Neuronal stem cell (in vitro differentiated cells): ENCODE results near the gene MAST4.

Source experiments
- DNase-seq: peaks from one replicate; pipeline ENCODE4 v3.0.0-alpha.2; 2013; ENCODE audit warnings: low spot score
- H2AFZ ChIP-seq: one replicate; pipeline ENCODE4 v1.6.1; 2013; ENCODE audit warnings: mild to moderate bottlenecking, low read length, inconsistent platforms
- H2AK5ac ChIP-seq: 2 replicates; pipeline ENCODE4 v1.6.1; 2013; ENCODE audit warnings: low read depth, mild to moderate bottlenecking, inconsistent platforms, low read length, moderate library complexity, mixed read lengths
- H2BK120ac ChIP-seq: 2 replicates; pipeline ENCODE4 v1.6.1; 2013; ENCODE audit warnings: low read depth, mild to moderate bottlenecking, inconsistent platforms, low read length, moderate library complexity, mixed read lengths
- H2BK12ac ChIP-seq: one replicate; pipeline ENCODE4 v1.6.1; 2013; ENCODE audit warnings: low read length, inconsistent platforms
- H2BK15ac ChIP-seq: 2 replicates; pipeline ENCODE4 v1.6.1; 2013; ENCODE audit warnings: mild to moderate bottlenecking, low read length, inconsistent platforms, mixed read lengths
- H2BK5ac ChIP-seq: one replicate; pipeline ENCODE4 v1.6.1; 2013; ENCODE audit warnings: inconsistent platforms, mild to moderate bottlenecking, low read length, moderate library complexity
- H3K14ac ChIP-seq: one replicate; pipeline ENCODE4 v1.6.1; 2013; ENCODE audit warnings: low read length, inconsistent platforms
- H3K18ac ChIP-seq: 2 replicates; pipeline ENCODE4 v1.6.1; 2013; ENCODE audit warnings: low read length, inconsistent platforms
- H3K23ac ChIP-seq: 2 replicates; pipeline ENCODE4 v1.6.1; 2013; ENCODE audit warnings: low read depth, mild to moderate bottlenecking, mixed read lengths, low read length, inconsistent platforms; ENCODE audit not compliant: poor library complexity
- H3K27ac ChIP-seq: replicated peaks from 3 replicates; pipeline ENCODE4 v1.5.1; 2013; ENCODE audit warnings: low read length, inconsistent platforms
- H3K27me3 ChIP-seq, 3 experiments: 2 replicates each; pipeline ENCODE4 v1.6.1; 2013; ENCODE audit warnings: low read length in 3 of 3, mild to moderate bottlenecking in 2 of 3, inconsistent platforms in 1 of 3, low read depth in 1 of 3, mixed read lengths in 1 of 3, moderate library complexity in 1 of 3; ENCODE audit not compliant: control insufficient read depth in 3 of 3, insufficient read depth in 3 of 3
- H3K36me3 ChIP-seq, 2 donors: replicated peaks in 1 of 2; 2 replicates each; pipeline ENCODE4 v1.6.1; 2013; ENCODE audit warnings: low read length in 2 of 2; ENCODE audit not compliant: control insufficient read depth in 2 of 2, insufficient read depth in 2 of 2
- H3K4ac ChIP-seq: 2 replicates; pipeline ENCODE4 v1.6.1; 2013; ENCODE audit warnings: inconsistent platforms, mild to moderate bottlenecking, low read length, moderate library complexity
- H3K4me1 ChIP-seq, 2 donors: 1 replicate in 1 of 2; 2 replicates in 1 of 2; pipeline ENCODE4 v1.6.1; 2013; ENCODE audit warnings: low read length in 2 of 2, low read depth in 1 of 2; ENCODE audit not compliant: control insufficient read depth in 2 of 2, insufficient read depth in 1 of 2
- H3K4me2 ChIP-seq: one replicate; pipeline ENCODE4 v1.6.1; 2013; ENCODE audit warnings: mild to moderate bottlenecking, low read length, inconsistent platforms; ENCODE audit not compliant: insufficient read depth, poor library complexity, severe bottlenecking
- H3K4me3 ChIP-seq, 2 donors: 2 replicates each; pipeline ENCODE4 v1.5.1; 2013; ENCODE audit warnings: low read length in 2 of 2, mild to moderate bottlenecking in 2 of 2, inconsistent platforms in 1 of 2, moderate library complexity in 1 of 2
- H3K79me1 ChIP-seq: one replicate; pipeline ENCODE4 v1.6.1; 2013; ENCODE audit warnings: low read depth, mild to moderate bottlenecking, inconsistent platforms, low read length, moderate library complexity
- H3K9ac ChIP-seq: one replicate; pipeline ENCODE4 v1.6.1; 2013; ENCODE audit warnings: mild to moderate bottlenecking, low read depth, low read length, inconsistent platforms; ENCODE audit not compliant: poor library complexity
- H3K9me3 ChIP-seq, 2 donors: replicated peaks in 1 of 2; 2 replicates each; pipeline versions ENCODE3 to v1.6.1; 2013; ENCODE audit warnings: low read length in 2 of 2, mild to moderate bottlenecking in 2 of 2, inconsistent platforms in 1 of 2, low read depth in 1 of 2, mixed read lengths in 1 of 2, moderate library complexity in 1 of 2; ENCODE audit not compliant: control insufficient read depth in 2 of 2, insufficient read depth in 1 of 2
- H4K8ac ChIP-seq: one replicate; pipeline ENCODE4 v1.6.1; 2013; ENCODE audit warnings: low read depth, mild to moderate bottlenecking, inconsistent platforms, low read length, moderate library complexity
- H4K91ac ChIP-seq: one replicate; pipeline ENCODE4 v1.6.1; 2013; ENCODE audit warnings: low read length, low read depth, mild to moderate bottlenecking, inconsistent platforms; ENCODE audit not compliant: poor library complexity
- WGBS, 2 donors: extraction: QIAGEN DNeasy Blood & Tissue Kit; methylation state at CpG; one replicate each; pipeline ENCODE4 v1.1.7; 2013; ENCODE audit warnings: missing lambda C conversion rate in 2 of 2, mixed read lengths in 1 of 2; ENCODE audit not compliant: insufficient read length in 2 of 2, insufficient replicate concordance in 1 of 2; ENCODE audit errors: extremely low coverage in 2 of 2; 5-methylcytosine and 5-hydroxymethylcytosine counted together

The MAST4 gene

GRCh38 chr5:66609615-66610014 is 13.4 kb downstream of the MAST4 start:
- DNase-seq: no peak
- no peak overlapping the region for H4K8ac ChIP-seq
- no peaks in the 10 kb centered on the region for H3K36me3 ChIP-seq
- H3K27ac ChIP-seq: no peak overlapping the region
- H3K4me1 ChIP-seq: peaks cover 0 to 4% of the 10 kb centered on the region in 2 donors
- H2BK5ac ChIP-seq: no peak overlapping the region
- no peak overlapping the region for H2BK15ac ChIP-seq
- H3K79me1 ChIP-seq: no peaks in the 10 kb centered on the region
- H3K4me2 ChIP-seq: no peak overlapping the region
- no peak overlapping the region for H2BK120ac ChIP-seq
- H4K91ac ChIP-seq: no peak overlapping the region
- no peak overlapping the region for H3K9ac ChIP-seq
- H2AK5ac ChIP-seq: no peak overlapping the region
- no peak overlapping the region for H3K4ac ChIP-seq
- H3K14ac ChIP-seq: no peak overlapping the region
- no peaks in the 10 kb centered on the region for H3K9me3 ChIP-seq
- no peak overlapping the region for H2BK12ac ChIP-seq
- H3K27me3 ChIP-seq: no peaks in the 10 kb centered on the region
- H3K18ac ChIP-seq: no peak overlapping the region
- H3K4me3 ChIP-seq: no peak overlapping the region
- no peak overlapping the region for H3K23ac ChIP-seq
- no peak overlapping the region for H2AFZ ChIP-seq

- H2BK120ac ChIP-seq: no peak overlapping the region
- H2BK12ac ChIP-seq: no peak overlapping the region
- H3K4me1 ChIP-seq: peaks cover 0 to 6% of the 10 kb centered on the region in 2 donors
- no peak overlapping the region for H2BK15ac ChIP-seq
- H3K4me2 ChIP-seq: no peak overlapping the region
- no peak overlapping the region for H2AK5ac ChIP-seq
- no peak overlapping the region for H4K8ac ChIP-seq
- WGBS, 2 donors: no CpG with 5 or more reads among the region's 5 CpGs
- no peaks in the 10 kb centered on the region for H3K36me3 ChIP-seq
- no peak overlapping the region for H3K18ac ChIP-seq
- H3K9ac ChIP-seq: no peak overlapping the region
- H3K4ac ChIP-seq: no peak overlapping the region
- no peaks in the 10 kb centered on the region for H3K9me3 ChIP-seq
- H3K23ac ChIP-seq: no peak overlapping the region
- H2BK5ac ChIP-seq: no peak overlapping the region
- H3K14ac ChIP-seq: no peak overlapping the region
- no peak for DNase-seq
- H2AFZ ChIP-seq: no peak overlapping the region
- no peaks in the 10 kb centered on the region for H3K79me1 ChIP-seq
- H4K91ac ChIP-seq: no peak overlapping the region
- H3K4me3 ChIP-seq: no peak overlapping the region
- no peak overlapping the region for H3K27ac ChIP-seq
- H3K27me3 ChIP-seq: no peaks in the 10 kb centered on the region
These were observed 16.0 kb downstream of the MAST4 start for GRCh38 chr5:66612226-66612625.

DNA sequence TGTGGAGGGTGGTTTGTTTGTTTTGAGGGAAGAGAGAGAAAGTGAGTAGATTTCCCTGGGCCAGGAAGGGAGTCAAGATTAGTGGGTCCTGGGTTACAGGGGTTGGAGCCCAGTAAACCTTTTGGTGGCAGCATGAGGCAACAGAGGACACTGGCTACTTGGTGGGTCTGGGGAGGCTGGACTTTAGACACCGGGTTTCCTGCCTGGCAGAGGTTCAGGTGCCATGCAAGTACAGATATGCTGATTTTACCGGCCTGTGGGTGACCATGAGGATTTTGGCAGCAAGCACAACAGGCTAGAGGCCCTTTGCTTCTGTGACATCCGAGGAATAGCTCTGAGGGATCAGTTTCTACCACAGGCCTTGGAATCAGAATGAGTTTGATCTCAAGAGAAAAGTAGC is 18.9 kb downstream of the MAST4 start:
- no peak overlapping the region for H4K8ac ChIP-seq
- no peak overlapping the region for H3K14ac ChIP-seq
- no peak overlapping the region for H4K91ac ChIP-seq
- no peak overlapping the region for H3K27ac ChIP-seq
- H3K4me1 ChIP-seq: peaks cover 0 to 10% of the 10 kb centered on the region in 2 donors
- H2BK120ac ChIP-seq: no peak overlapping the region
- H3K4ac ChIP-seq: no peak overlapping the region
- H2AK5ac ChIP-seq: no peak overlapping the region
- DNase-seq: no peak
- H2BK5ac ChIP-seq: no peak overlapping the region
- H3K4me3 ChIP-seq: no peak overlapping the region
- H3K18ac ChIP-seq: no peak overlapping the region
- H3K9ac ChIP-seq: no peak overlapping the region
- no CpG with 5 or more reads among the region's 3 CpGs for WGBS, 2 donors
- H3K36me3 ChIP-seq: no peaks in the 10 kb centered on the region
- H2AFZ ChIP-seq: no peak overlapping the region
- H3K9me3 ChIP-seq: no peaks in the 10 kb centered on the region
- H3K79me1 ChIP-seq: no peaks in the 10 kb centered on the region
- no peak overlapping the region for H3K23ac ChIP-seq
- no peak overlapping the region for H2BK15ac ChIP-seq
- no peak overlapping the region for H2BK12ac ChIP-seq
- no peak overlapping the region for H3K4me2 ChIP-seq
- H3K27me3 ChIP-seq: no peaks in the 10 kb centered on the region

DNA sequence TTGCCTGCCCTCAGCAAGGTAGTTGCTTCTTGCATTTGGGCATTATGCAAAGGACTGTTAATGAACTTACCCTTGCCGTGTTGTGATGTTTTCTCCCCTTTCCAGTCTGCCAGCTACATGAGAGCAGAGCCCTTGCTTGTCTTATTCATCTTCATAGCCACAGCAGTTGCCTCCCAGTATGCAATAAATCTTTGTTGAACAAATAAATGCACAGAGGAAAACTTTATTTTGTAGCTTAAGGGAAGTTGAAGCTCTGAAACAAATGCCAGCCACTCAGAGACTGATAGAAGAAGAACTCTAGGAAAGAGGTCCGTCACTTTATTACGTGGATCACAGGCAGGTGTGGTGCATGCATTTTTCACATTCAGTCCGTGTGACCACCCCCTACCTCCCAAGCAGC is 19.7 kb downstream of the MAST4 start:
- Histone ChIP-seq H3K27me3 (no peaks in the 10 kb centered on the region), H2BK12ac (no peak overlapping the region), H2BK5ac (no peak overlapping the region), H2BK120ac (no peak overlapping the region), H3K4ac (no peak overlapping the region), H2BK15ac (no peak overlapping the region), H3K27ac (no peak overlapping the region), H3K79me1 (no peaks in the 10 kb centered on the region), H2AK5ac (no peak overlapping the region), H3K4me3 (no peak overlapping the region), H4K8ac (no peak overlapping the region), H3K18ac (no peak overlapping the region), H3K36me3 (no peaks in the 10 kb centered on the region), H3K14ac (no peak overlapping the region), H2AFZ (no peak overlapping the region), H3K4me1 (peaks cover 3 to 10% of the 10 kb centered on the region in 2 donors), H3K9me3 (no peaks in the 10 kb centered on the region), H4K91ac (no peak overlapping the region), H3K4me2 (no peak overlapping the region), H3K23ac (no peak overlapping the region), H3K9ac (no peak overlapping the region)
- no CpG with 5 or more reads among the region's 4 CpGs for WGBS, 2 donors
- DNase-seq: no peak
